Measurements from ENCODE around the gene GAS2L3. TPM values are rescaled to one million over a fixed set of nuclear protein-coding genes. Genes with fewer than 3 reads are reported as not detected.

The GAS2L3 gene
- total RNA-seq, 1 donor from 2014 or later = 21.3 TPM

DNA sequence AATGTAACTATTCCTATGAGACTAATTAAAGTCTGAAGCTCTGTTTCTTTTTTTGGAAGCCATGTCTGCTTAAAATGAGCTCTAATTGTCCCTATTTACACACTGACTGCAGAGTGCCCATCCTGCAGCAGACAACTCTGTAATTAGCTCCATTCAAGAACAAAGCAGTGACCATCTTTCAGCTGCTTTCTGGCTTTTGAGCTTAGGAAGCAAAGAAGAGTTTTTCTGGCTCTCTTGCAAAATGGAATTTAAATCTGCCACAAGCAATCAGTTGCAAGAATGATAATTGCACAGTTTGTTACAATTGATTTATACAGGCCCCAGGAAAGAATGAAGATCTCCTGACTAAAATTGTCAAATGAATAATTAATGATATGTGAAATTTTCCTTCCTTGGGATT is 83.4 kb downstream of the GAS2L3 start:
- no peak for DNase-seq (ENCODE audit: low read depth in 2 of 2)

DNA sequence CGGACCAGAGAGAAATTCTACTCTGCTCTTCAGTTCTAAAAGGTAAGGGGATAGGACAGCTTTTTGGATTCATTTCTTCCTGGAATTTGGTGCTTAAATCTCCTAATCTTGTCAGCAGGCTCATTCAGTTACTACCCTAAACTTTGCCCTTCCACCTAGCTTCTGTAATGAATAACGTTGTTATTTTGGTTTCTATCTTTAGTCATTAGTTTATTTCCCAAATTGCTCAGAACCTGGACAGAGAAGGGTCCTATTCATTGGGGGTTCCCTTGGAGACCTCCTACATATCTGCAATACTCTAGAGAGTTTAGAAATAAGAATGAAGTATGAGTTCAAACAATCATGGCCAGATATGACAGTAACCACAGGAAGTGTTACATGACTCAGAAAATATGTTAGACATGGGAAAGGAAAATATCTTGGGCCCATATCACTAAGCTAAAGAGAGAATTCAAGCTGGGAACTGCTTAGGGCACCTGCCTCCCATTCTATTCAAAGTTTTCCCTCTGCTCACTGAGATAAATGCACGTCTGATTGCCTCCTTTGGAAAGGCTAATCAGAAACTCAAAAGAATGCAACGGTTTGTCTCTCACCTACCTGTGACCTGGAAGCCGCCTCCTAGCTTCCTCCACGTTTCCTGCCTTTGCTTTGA is 87.9 kb downstream of the GAS2L3 start:
- DNase-seq (ENCODE audit: low read depth in 2 of 2) = no peak

GRCh38 chr12:100666588-100666987 is 93.1 kb downstream of the GAS2L3 start:
- no peak for DNase-seq (ENCODE audit: low read depth in 2 of 2)

DNA sequence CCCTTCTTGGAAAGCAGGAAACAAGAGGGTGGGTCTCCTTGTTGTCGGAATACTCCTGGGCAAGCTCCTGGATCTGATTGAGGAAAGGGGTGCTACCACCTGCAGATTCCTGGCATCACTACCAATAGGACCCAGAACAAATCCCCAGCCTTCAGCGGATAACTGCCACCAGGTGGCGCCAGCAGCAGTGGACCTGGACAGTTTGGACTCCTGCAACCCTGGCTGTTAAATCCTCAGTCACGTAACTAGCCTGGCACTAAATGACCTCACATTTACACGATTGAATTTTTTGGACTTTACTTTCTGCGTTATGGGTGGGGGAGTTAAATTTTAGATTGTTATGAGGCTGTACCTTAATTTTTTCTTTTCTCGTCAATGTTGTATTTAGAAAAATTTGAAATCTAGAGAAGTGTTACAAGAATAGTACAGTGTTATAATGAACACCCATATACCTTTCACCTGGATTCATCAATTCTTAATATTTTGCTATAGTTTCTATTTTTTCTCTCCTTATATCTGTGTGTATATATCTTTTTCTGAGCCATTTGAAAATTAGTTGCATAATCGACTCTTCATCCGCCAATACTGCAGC is 95.6 kb downstream of the GAS2L3 start:
- peak; percentile 50 to 76 for DNase-seq (ENCODE audit: low read depth in 2 of 2)

GRCh38 chr12:100669922-100670321 is 96.4 kb downstream of the GAS2L3 start:
- DNase-seq (ENCODE audit: low read depth in 2 of 2) = no peak

DNA sequence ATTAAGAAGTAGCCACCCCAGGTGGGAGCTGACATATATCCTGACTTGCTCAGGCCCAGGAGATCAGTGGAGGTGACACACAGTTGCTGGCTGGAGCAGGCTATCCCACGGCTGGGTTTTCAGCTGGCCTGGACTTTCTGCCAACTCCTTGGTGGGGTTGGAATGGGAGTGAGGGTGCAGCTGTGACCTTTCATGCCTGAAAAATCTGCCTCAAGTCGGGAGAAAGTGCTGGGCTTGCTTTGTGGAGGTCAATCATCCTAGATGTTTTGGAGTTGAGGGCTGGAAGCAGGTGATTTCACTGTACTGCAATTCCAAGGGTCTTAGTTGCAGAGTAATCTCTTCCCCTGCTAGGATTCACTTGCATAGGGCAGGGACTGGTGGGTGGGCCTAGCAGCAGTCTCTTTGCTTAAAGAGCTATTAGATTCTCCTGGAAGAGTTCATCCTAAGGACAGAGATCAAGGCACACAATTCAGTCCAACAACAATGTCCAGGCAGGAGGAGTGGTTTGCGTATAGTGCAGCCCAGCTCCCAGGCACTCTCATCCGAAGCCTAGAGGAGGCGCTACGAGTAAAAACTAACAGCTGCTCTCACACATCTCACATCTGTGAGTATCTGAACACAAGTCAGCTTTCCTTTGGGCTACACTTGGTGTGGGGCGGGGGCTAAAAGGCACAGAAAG is 98.1 kb downstream of the GAS2L3 start:
- no peak for DNase-seq (ENCODE audit: low read depth in 2 of 2)

DNA sequence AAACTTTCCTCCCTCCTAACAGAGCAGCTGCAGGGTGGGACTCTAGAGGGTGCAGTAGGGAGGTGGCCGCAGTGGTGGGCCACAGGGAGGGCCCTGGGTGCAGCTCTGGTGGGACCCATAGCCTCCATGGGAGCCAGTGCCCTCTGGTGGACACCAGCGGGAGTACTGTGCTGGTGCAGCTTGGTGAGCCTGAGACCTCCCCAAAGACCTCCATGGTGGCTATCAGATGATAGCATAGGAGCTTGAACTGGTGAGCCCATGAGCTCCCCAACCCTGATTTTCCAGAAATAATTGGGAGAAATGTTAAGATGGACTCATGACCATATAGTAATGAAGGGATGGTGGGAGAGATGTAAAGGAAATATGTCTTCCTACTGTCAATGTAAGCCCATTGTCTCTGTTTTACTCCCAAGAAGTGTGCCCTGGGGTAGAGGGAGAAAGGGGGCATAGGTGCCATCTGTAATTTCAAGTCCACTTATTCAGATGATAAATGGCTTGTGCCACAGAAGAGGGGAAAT is 98.7 kb downstream of the GAS2L3 start:
- DNase-seq (ENCODE audit: low read depth in 2 of 2) = peak in 1 of 2 donors; percentile 12

GRCh38 chr12:100674036-100674888 is 100.8 kb downstream of the GAS2L3 start:
- DNase-seq (ENCODE audit: low read depth in 2 of 2) = no peak

Other genes with a start within 250 kb of the GAS2L3 start
- not detected in 2 replicates for gene SLC17A8, start 216.6 kb upstream of the GAS2L3 start, total RNA-seq
- gene NR1H4, start 99.8 kb upstream of the GAS2L3 start, total RNA-seq = not detected in 2 replicates
- 1.5 and 1.7 TPM in 2 replicates for gene ANO4, start 221.1 kb downstream of the GAS2L3 start, total RNA-seq